ENCODE measurements around the gene NAIF1. TPM values are rescaled to one million over a fixed set of nuclear protein-coding genes. Genes with fewer than 3 reads are reported as not detected.

NAIF1 gene
- total RNA-seq, 1 donor from 2014 or later: 6.2 TPM

GRCh38 chr9:128034821-128035652 lies 32.1 kb downstream of the NAIF1 start:
- H3K27ac Mint-ChIP-seq (ENCODE audit: unreplicated experiment): peak overlapping the region; percentile 8
- no peaks in the 10 kb centered on the region for H3K4me1 Mint-ChIP-seq (ENCODE audit: low read depth, unreplicated experiment)

DNA sequence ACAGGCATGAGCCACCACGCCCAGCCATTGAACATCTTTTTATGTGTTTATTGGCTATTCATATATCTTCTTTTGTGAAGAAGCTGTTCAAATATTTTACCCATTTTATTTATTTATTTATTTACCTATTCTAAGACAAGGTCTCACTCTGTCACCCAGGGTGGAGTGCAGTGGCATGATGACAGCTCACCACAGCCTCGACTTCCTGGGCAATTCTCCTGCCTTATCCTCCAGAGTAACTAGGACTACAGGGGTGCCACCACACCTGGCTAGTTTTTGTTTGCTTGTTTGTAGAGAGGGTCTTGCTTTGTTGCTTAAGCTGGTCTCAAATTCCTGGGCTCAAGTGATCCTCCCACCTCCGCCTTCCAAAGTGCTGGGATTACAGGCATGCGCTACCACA lies 33.5 kb downstream of the NAIF1 start:
- no peak for DNase-seq
- H3K27me3 Mint-ChIP-seq (ENCODE audit: unreplicated experiment): no peaks in the 10 kb centered on the region

More at GRCh38 chr9:128034821-128035652, 32.1 kb downstream of the NAIF1 start:
- DNase-seq: peak; percentile 43
- Mint-ChIP-seq H3K9me3 (ENCODE audit: unreplicated experiment) (no peaks in the 10 kb centered on the region), H3K36me3 (ENCODE audit: unreplicated experiment) (no peaks in the 10 kb centered on the region), H3K4me3 (ENCODE audit: unreplicated experiment) (no peak overlapping the region), H3K27me3 (ENCODE audit: unreplicated experiment) (peaks cover 2% of the 10 kb centered on the region)
- TF ChIP-seq, protein P1, sequence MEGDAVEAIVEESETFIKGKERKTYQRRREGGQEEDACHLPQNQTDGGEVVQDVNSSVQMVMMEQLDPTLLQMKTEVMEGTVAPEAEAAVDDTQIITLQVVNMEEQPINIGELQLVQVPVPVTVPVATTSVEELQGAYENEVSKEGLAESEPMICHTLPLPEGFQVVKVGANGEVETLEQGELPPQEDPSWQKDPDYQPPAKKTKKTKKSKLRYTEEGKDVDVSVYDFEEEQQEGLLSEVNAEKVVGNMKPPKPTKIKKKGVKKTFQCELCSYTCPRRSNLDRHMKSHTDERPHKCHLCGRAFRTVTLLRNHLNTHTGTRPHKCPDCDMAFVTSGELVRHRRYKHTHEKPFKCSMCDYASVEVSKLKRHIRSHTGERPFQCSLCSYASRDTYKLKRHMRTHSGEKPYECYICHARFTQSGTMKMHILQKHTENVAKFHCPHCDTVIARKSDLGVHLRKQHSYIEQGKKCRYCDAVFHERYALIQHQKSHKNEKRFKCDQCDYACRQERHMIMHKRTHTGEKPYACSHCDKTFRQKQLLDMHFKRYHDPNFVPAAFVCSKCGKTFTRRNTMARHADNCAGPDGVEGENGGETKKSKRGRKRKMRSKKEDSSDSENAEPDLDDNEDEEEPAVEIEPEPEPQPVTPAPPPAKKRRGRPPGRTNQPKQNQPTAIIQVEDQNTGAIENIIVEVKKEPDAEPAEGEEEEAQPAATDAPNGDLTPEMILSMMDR (IDR thresholded peaks at IDR 0.05; ENCODE audit: partially characterized antibody, unreplicated experiment): peak; percentile 91

DNA sequence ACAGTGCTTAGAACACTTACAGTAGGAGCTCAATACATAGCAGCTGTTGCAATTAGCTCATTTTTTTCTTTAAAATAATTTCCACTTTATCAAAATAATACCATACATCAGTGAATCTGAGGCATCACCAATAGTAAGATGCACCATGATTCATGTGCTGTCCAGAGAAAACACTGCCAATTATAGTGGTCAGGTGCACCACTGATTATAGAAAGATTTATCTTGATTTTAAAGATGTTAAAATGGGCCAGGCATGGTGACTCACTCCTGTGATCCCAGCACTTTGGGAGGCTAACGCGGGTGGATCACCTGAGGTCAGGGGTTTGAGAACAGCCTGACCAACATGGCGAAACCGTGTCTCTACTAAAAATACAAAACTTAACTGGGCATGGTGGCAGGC lies 39.4 kb downstream of the NAIF1 start:
- Mint-ChIP-seq H3K36me3 (ENCODE audit: unreplicated experiment) (no peaks in the 10 kb centered on the region), H3K4me3 (ENCODE audit: unreplicated experiment) (no peak overlapping the region), H3K4me1 (ENCODE audit: low read depth, unreplicated experiment) (no peaks in the 10 kb centered on the region), H3K27ac (ENCODE audit: unreplicated experiment) (no peak overlapping the region), H3K27me3 (ENCODE audit: unreplicated experiment) (peaks cover 3% of the 10 kb centered on the region), H3K9me3 (ENCODE audit: unreplicated experiment) (no peaks in the 10 kb centered on the region)
- TF ChIP-seq, protein P1 (IDR thresholded peaks at IDR 0.05; ENCODE audit: partially characterized antibody, unreplicated experiment): no peak
- no peak for DNase-seq

More for the DNA sequence above, 33.5 kb downstream of the NAIF1 start:
- H3K36me3 Mint-ChIP-seq (ENCODE audit: unreplicated experiment): no peaks in the 10 kb centered on the region
- H3K27ac Mint-ChIP-seq (ENCODE audit: unreplicated experiment): no peak overlapping the region
- H3K4me3 Mint-ChIP-seq (ENCODE audit: unreplicated experiment): no peak overlapping the region
- no peaks in the 10 kb centered on the region for H3K4me1 Mint-ChIP-seq (ENCODE audit: low read depth, unreplicated experiment)
- TF ChIP-seq, protein P1 (IDR thresholded peaks at IDR 0.05; ENCODE audit: partially characterized antibody, unreplicated experiment): no peak
- no peaks in the 10 kb centered on the region for H3K9me3 Mint-ChIP-seq (ENCODE audit: unreplicated experiment)

- Mint-ChIP-seq H3K36me3 (ENCODE audit: unreplicated experiment) (no peaks in the 10 kb centered on the region), H3K9me3 (ENCODE audit: unreplicated experiment) (no peaks in the 10 kb centered on the region), H3K4me3 (ENCODE audit: unreplicated experiment) (no peak overlapping the region), H3K4me1 (ENCODE audit: low read depth, unreplicated experiment) (no peaks in the 10 kb centered on the region), H3K27me3 (ENCODE audit: unreplicated experiment) (peaks cover 3% of the 10 kb centered on the region), H3K27ac (ENCODE audit: unreplicated experiment) (no peak overlapping the region)
- TF ChIP-seq, protein P1 (IDR thresholded peaks at IDR 0.05; ENCODE audit: partially characterized antibody, unreplicated experiment): no peak
- DNase-seq: no peak
Measured at GRCh38 chr9:128026773-128027541, 40.2 kb downstream of the NAIF1 start.

Measured in glutamatergic neuron (in vitro differentiated cells).